ENCODE measurements around the gene SH3BP5. TPM values are rescaled to one million over a fixed set of nuclear protein-coding genes. Genes with fewer than 3 reads are reported as not detected.

The SH3BP5 gene
- total and polyA plus RNA-seq, 2 donors (not counting 1 experiment from before 2014, with no cell fraction given): 6.7 to 12.9 TPM

- no peak for TF ChIP-seq EZH2 (IDR thresholded peaks at IDR 0.05; ENCODE audit: low read length, missing control alignments)
- TF ChIP-seq, protein P1, sequence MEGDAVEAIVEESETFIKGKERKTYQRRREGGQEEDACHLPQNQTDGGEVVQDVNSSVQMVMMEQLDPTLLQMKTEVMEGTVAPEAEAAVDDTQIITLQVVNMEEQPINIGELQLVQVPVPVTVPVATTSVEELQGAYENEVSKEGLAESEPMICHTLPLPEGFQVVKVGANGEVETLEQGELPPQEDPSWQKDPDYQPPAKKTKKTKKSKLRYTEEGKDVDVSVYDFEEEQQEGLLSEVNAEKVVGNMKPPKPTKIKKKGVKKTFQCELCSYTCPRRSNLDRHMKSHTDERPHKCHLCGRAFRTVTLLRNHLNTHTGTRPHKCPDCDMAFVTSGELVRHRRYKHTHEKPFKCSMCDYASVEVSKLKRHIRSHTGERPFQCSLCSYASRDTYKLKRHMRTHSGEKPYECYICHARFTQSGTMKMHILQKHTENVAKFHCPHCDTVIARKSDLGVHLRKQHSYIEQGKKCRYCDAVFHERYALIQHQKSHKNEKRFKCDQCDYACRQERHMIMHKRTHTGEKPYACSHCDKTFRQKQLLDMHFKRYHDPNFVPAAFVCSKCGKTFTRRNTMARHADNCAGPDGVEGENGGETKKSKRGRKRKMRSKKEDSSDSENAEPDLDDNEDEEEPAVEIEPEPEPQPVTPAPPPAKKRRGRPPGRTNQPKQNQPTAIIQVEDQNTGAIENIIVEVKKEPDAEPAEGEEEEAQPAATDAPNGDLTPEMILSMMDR (conservative IDR thresholded peaks at IDR 0.05 in 1 of 2, IDR thresholded peaks at IDR 0.05 in 1 of 2; ENCODE audit: low read depth in 1 of 2, low read length in 2 of 2): no peak
- Histone ChIP-seq H2AFZ (ENCODE audit: low read length) (no peak overlapping the region), H3K9me3 (ENCODE audit: control insufficient read depth, insufficient read depth, low read depth, low read length) (no peaks in the 10 kb centered on the region), H4K20me1 (ENCODE audit: control insufficient read depth, extremely low read depth, insufficient read depth, low read length) (no peaks in the 10 kb centered on the region), H3K4me2 (ENCODE audit: extremely low read depth, insufficient read depth, low read length) (no peak overlapping the region), H3K4me3 (replicated peaks in 1 of 4; ENCODE audit: control extremely low read depth in 1 of 4, insufficient read depth in 1 of 4, low read depth in 3 of 4, low read length in 4 of 4) (no peak overlapping the region), H3K36me3 (ENCODE audit: control insufficient read depth, insufficient read depth, low read length) (no peaks in the 10 kb centered on the region), H3K27ac (ENCODE audit: insufficient read depth, low read length) (no peak overlapping the region), H3K4me1 (ENCODE audit: control insufficient read depth, extremely low read depth, insufficient read depth, low read length) (no peaks in the 10 kb centered on the region), H3K79me2 (ENCODE audit: control insufficient read depth, insufficient read depth, low read length) (no peaks in the 10 kb centered on the region), H3K27me3 (ENCODE audit: control insufficient read depth, insufficient read depth, low read length) (peaks cover 3% of the 10 kb centered on the region), H3K9ac (ENCODE audit: insufficient read depth, low read length) (no peak overlapping the region)
- DNase-seq (ENCODE audit: low read depth in 2 of 2): no peak
Measured at GRCh38 chr3:15345608-15346137, 13.3 kb upstream of the SH3BP5 start.

DNA sequence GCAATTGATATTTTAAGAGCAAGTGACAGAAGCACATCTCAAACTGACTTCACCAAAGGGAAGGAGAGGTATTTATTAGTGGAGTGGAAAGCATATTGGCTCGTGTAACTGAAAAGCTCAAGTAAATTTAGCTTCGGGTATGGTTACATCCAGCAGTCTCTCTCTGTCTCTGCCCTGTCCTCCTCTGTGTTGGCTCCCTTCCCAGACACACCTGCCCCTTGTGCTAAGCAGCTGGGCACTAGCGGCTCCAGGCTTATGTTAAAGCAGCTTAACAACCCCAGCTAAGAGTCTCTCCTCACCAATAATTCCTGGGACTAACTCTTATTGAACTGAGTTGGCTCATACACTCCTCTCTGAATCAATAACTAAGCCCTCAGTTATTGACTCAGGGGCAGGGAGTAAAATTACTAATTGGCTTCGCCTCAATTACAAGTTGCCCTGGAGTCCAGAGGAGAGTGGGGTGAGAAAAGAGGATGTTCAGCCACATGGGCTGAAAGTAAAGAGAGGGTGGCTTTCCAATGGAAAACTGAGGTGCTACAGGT, 12.8 kb upstream of the SH3BP5 start:
- DNase-seq (ENCODE audit: low read depth in 2 of 2): no peak

GRCh38 chr3:15342945-15343344, 10.6 kb upstream of the SH3BP5 start:
- no peak overlapping the region for H2AFZ ChIP-seq (ENCODE audit: low read length)
- H3K36me3 ChIP-seq (ENCODE audit: control insufficient read depth, insufficient read depth, low read length): no peaks in the 10 kb centered on the region
- no peak overlapping the region for H3K9ac ChIP-seq (ENCODE audit: insufficient read depth, low read length)
- H3K4me3 ChIP-seq (replicated peaks in 1 of 4; ENCODE audit: control extremely low read depth in 1 of 4, insufficient read depth in 1 of 4, low read depth in 3 of 4, low read length in 4 of 4): no peak overlapping the region
- no peaks in the 10 kb centered on the region for H3K79me2 ChIP-seq (ENCODE audit: control insufficient read depth, insufficient read depth, low read length)
- TF ChIP-seq, protein P1 (conservative IDR thresholded peaks at IDR 0.05 in 1 of 2, IDR thresholded peaks at IDR 0.05 in 1 of 2; ENCODE audit: low read depth in 1 of 2, low read length in 2 of 2): no peak
- no peak for TF ChIP-seq EZH2 (IDR thresholded peaks at IDR 0.05; ENCODE audit: low read length, missing control alignments)
- no peaks in the 10 kb centered on the region for H3K9me3 ChIP-seq (ENCODE audit: control insufficient read depth, insufficient read depth, low read depth, low read length)
- H3K4me1 ChIP-seq (ENCODE audit: control insufficient read depth, extremely low read depth, insufficient read depth, low read length): no peaks in the 10 kb centered on the region
- no peak for DNase-seq (ENCODE audit: low read depth in 2 of 2)
- H3K27me3 ChIP-seq (ENCODE audit: control insufficient read depth, insufficient read depth, low read length): peaks cover 3% of the 10 kb centered on the region
- no peak overlapping the region for H3K27ac ChIP-seq (ENCODE audit: insufficient read depth, low read length)
- no peak overlapping the region for H3K4me2 ChIP-seq (ENCODE audit: extremely low read depth, insufficient read depth, low read length)
- no peaks in the 10 kb centered on the region for H4K20me1 ChIP-seq (ENCODE audit: control insufficient read depth, extremely low read depth, insufficient read depth, low read length)

More for the DNA sequence above, 12.8 kb upstream of the SH3BP5 start:
- Histone ChIP-seq H3K27me3 (ENCODE audit: control insufficient read depth, insufficient read depth, low read length) (peaks cover 3% of the 10 kb centered on the region), H3K4me3 (replicated peaks in 1 of 4; ENCODE audit: control extremely low read depth in 1 of 4, insufficient read depth in 1 of 4, low read depth in 3 of 4, low read length in 4 of 4) (no peak overlapping the region), H3K9me3 (ENCODE audit: control insufficient read depth, insufficient read depth, low read depth, low read length) (no peaks in the 10 kb centered on the region), H3K9ac (ENCODE audit: insufficient read depth, low read length) (no peak overlapping the region), H3K27ac (ENCODE audit: insufficient read depth, low read length) (no peak overlapping the region), H3K36me3 (ENCODE audit: control insufficient read depth, insufficient read depth, low read length) (no peaks in the 10 kb centered on the region), H3K79me2 (ENCODE audit: control insufficient read depth, insufficient read depth, low read length) (no peaks in the 10 kb centered on the region), H2AFZ (ENCODE audit: low read length) (no peak overlapping the region), H3K4me1 (ENCODE audit: control insufficient read depth, extremely low read depth, insufficient read depth, low read length) (no peaks in the 10 kb centered on the region), H3K4me2 (ENCODE audit: extremely low read depth, insufficient read depth, low read length) (no peak overlapping the region), H4K20me1 (ENCODE audit: control insufficient read depth, extremely low read depth, insufficient read depth, low read length) (no peaks in the 10 kb centered on the region)
- TF ChIP-seq, protein P1 (conservative IDR thresholded peaks at IDR 0.05 in 1 of 2, IDR thresholded peaks at IDR 0.05 in 1 of 2; ENCODE audit: low read depth in 1 of 2, low read length in 2 of 2): no peak
- TF ChIP-seq EZH2 (IDR thresholded peaks at IDR 0.05; ENCODE audit: low read length, missing control alignments): no peak

All from fibroblast of lung (primary cell).